LNCaP clone FGC (cell line): ENCODE measurements around the gene AKT1S1.

Experiments used
- DNase-seq: peaks from one replicate; pipeline ENCODE4 v3.0.0-alpha.2; 2011; ENCODE audit warnings: low read depth
- H3K4me3 ChIP-seq: 2 replicates; pipeline ENCODE4 v1.5.1; 2011; ENCODE audit warnings: mild to moderate bottlenecking, low read depth, low read length, control low read depth
- TF ChIP-seq, protein P1 (sequence below): IDR thresholded peaks from 2 replicates; pipeline ENCODE4 v1.5.1; 2012; ENCODE audit warnings: mild to moderate bottlenecking; ENCODE audit not compliant: control insufficient read depth, insufficient read depth; ENCODE audit errors: extremely low read depth

The AKT1S1 gene

DNA sequence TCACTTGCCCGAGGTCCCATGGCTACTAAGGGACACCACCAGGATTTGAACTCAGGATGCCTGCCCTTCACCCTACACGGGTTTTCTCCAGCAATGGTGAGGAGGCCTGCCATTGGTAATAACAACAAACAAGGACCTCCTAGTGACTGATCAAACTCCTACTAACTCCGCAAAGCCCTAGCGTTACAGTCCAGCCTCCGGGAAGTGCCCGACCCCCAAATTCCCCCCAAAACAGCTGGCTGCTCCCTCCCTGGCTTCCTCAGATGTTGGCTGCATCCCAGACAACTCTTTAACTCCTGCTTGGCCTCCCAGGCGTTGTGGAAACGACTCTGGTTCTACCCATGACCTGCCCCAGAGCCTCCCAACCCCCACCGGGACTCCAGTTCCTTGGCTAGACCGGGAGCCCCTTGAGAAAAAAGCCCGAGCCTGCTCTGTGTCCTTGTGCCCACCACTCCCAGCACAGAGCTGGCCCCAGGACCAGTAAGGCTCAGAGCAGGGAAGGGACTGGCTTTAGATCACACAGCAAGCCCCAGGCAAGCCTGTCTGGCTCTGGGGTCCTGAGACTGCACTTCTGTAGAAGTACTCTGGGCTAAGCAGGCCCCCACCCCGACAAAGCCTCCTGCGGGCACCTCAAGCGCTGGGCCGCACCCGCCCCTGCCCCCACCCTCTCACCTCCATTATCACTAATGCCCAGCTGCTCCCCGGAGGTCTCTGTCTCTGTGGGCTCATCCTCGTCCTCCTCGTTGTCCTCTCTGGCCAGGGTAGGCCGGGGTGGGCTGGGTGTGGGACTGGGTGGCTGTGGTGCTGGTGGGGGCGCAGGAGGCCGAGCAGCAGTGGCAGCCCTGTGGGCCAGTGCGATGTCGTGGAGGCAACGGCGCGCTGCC, 4.7 kb downstream of the AKT1S1 start:
- H3K4me3 ChIP-seq = no peak overlapping the region
- TF ChIP-seq, protein P1, sequence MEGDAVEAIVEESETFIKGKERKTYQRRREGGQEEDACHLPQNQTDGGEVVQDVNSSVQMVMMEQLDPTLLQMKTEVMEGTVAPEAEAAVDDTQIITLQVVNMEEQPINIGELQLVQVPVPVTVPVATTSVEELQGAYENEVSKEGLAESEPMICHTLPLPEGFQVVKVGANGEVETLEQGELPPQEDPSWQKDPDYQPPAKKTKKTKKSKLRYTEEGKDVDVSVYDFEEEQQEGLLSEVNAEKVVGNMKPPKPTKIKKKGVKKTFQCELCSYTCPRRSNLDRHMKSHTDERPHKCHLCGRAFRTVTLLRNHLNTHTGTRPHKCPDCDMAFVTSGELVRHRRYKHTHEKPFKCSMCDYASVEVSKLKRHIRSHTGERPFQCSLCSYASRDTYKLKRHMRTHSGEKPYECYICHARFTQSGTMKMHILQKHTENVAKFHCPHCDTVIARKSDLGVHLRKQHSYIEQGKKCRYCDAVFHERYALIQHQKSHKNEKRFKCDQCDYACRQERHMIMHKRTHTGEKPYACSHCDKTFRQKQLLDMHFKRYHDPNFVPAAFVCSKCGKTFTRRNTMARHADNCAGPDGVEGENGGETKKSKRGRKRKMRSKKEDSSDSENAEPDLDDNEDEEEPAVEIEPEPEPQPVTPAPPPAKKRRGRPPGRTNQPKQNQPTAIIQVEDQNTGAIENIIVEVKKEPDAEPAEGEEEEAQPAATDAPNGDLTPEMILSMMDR = no peak
- no peak for DNase-seq

DNA sequence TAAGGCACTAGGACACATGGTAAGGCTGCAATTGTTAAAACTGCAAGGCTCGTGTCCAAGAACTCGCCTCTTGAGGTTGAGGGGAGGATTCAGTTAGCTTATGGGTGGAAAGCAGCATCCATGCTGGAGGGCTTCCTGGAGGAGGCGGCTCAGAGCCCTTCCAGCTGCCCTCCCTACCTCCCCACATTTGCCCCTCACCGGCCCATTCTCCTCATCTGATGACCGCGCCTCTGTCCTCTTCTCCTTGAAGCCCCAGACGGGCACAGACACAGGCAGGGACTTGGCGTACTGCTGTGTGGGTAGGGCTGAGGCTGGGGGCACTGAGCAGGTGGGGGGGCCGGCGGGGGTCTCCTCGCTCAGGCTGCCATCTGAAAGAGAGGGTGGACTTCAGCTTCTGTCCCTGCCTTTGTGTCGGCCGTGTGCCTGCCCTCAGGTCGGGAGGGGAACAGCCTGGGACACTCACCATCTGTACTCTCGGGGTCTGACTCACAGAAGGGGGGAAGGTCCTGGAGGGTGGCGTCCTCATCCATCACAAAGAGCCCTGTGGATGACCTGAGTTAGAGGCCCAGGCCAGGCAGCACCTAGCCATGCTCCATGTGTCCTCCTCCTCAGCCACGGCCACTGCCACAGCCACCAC, 5.7 kb downstream of the AKT1S1 start:
- DNase-seq = no peak
- H3K4me3 ChIP-seq = no peak overlapping the region
- TF ChIP-seq, protein P1 = no peak

DNA sequence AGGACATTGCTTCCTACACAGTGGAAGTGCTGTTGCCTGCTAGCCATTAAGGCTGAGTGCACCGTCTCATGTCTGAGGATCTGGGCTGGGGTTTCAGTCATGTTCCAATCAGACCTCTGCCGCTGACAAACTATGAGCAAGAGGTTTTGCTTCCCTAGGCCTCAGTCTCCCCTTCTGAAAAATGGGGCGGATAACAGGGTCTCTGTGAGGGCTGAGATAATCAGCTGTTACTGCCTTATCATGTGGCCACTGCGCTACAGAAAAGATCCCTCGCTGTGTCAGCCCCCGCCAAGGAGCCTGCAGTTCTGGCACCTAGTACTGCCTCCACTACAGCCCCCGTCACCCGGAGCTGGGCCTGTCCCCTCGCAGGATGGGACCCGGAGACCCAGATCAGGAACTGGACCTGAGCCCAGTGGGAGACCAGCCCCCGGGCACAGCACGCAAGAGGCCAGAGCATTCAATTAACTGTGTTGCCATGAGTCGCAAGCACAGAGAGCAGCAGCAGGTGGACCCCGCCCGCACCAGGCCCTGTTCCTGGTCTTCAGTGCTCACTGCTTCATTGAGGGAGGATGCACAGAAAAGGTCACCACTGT, 6.8 kb downstream of the AKT1S1 start:
- H3K4me3 ChIP-seq = peak overlapping the region; percentile 57
- TF ChIP-seq, protein P1 = no peak
- no peak for DNase-seq

DNA sequence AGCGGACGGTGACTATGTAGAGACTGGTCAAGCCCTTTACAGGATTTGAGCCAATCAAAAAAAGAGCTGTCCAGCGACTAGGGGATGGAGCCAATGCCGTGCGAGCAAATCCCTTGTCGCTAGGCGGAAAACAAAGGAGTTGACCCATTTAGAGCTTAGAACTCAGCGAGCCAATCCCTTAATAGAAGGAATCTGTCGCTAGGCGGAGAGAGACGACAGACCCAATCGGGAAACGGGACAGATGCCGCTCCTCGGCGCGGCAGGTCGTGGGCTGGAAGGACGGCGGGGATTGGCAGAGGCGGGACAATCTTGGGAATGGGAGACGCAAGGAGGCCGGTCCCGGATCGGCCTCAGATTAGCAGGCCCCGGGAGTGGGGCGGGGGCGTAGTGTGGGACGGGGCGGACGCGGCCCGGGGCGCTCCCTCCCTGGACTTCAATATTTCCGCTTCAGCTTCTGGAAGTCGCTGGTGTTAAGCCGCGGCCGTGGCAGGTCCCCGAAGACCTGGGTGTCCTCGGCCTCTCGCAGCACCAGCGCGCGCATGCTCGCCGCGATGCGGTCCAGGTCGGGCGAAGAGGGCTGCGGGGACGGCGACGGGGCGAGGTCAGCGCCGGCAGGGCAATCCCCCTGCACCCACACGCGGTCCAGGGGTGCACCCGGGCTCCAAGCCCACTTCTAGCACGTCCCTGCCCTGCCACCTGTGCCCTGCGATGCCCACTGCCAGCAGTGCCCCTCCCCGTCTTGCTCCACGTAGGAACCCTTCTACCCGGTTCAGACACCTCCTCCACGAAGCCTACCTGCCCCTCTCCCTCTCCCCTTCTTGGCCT, 7.5 kb downstream of the AKT1S1 start:
- peak; percentile 100 for DNase-seq
- TF ChIP-seq, protein P1 = no peak
- H3K4me3 ChIP-seq = peak overlapping the region; percentile 57

DNA sequence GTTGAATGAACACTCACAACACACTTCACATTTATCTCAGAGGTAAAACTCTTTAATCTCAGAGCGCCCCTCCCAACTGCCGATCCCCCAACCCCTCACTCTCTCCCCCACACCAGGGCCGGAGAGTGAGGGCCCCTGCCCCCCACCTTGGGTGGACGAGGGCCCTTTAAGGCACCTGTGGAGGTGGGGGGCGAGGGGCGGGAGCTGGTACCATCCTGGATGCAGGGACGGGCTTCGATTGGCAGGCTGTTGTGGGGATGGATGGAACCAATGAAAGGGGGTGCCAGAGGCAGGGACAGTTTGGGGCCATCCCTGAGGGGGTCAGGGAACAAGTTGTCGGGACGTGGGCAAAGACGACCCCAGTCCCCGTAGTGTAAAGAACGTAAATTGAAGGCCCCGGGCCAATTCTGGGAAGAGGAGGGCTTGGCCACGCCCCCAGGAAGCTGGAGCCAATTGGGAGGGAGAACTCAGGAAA, 8.1 kb downstream of the AKT1S1 start:
- DNase-seq = no peak
- TF ChIP-seq, protein P1 = no peak
- H3K4me3 ChIP-seq = peak overlapping the region; percentile 42

DNA sequence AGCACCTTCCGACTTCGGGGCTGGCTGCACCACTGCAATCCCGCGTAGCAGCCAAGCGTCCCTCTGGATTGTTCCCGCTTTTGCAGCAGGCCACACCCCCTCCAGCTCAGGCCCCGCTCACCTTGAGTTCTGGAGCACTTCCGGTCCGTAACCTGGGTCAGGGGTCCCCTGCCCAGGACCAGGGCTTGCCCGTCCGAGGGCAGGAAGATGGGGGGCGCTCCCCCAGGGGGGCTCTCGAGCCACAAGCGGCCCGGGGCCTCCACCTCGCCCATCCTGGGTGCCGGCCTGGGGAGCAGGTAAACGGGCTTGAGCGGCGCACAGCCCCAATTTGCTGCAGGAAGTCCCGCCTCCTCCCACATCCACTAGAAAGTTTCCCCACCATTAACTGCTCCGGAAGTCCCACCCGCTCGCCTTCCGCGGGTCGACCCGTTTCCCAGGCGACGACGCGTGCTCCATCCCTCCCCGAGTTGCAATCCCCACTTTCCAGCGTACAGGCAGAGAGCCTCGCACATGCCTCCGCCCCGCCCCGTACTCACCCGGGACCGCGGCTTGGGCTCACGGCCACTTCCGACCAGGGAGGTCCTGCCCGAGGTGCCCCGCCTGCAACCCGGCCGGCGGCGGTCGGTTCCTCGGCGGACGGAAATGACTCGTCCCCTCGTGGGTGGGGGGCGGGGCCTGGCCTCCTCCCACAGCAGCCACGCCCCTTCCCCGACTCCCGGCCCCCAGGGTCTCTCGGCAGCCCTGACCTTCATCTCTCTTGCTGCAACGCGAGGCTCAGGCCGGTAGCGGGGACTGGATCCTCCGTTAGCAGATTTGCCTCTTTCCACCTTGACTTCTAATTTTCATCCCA, 10.0 kb downstream of the AKT1S1 start, which contains the start of gene PNKP:
Gene PNKP (minus strand): TSS at position 644 of the 850 bp plus-strand sequence. CDS start 372 bp downstream, at position 272.
- peak within 1 kb of the TSS; percentile 87 for H3K4me3 ChIP-seq
- peak; percentile 64 for DNase-seq
- TF ChIP-seq, protein P1 = no peak
